Measurements from ENCODE around the gene THOC6.
"Not testable (repeated sequence)": the region's sequence is repeated elsewhere in the genome, so short reads cannot be mapped to it uniquely, and the experiment has no call there.

The THOC6 gene

GRCh38 chr16:3075946-3076345 lies 52.1 kb downstream of the THOC6 start:
- DNase-seq: not testable (repeated sequence)

GRCh38 chr16:3076577-3076976 lies 52.7 kb downstream of the THOC6 start:
- DNase-seq: no peak

Data from activated gamma-delta T cell treated with Interleukin-2 at 50 U/mL for 16 hours (primary cell).